ENCODE data around the gene UCK2. TPM values are rescaled to one million over a fixed set of nuclear protein-coding genes. Genes with fewer than 3 reads are reported as not detected.

Gene UCK2
- total RNA-seq, 1 experiment from 2014 or later = 84.2 TPM

GRCh38 chr1:165960136-165960535, 132.7 kb downstream of the UCK2 start:
- Histone ChIP-seq H3K4me3 (no peak overlapping the region), H3K27me3 (no peaks in the 10 kb centered on the region), H3K27ac (no peak overlapping the region), H3K9me3 (replicated peaks) (no peaks in the 10 kb centered on the region), H3K36me3 (no peaks in the 10 kb centered on the region), H3K4me1 (peaks cover 19% of the 10 kb centered on the region)
- no peak for DNase-seq

GRCh38 chr1:165960881-165961280, 133.5 kb downstream of the UCK2 start:
- peaks cover 12% of the 10 kb centered on the region for H3K4me1 ChIP-seq
- no peak for DNase-seq
- H3K9me3 ChIP-seq (replicated peaks) = no peaks in the 10 kb centered on the region
- no peak overlapping the region for H3K4me3 ChIP-seq
- H3K27ac ChIP-seq = no peak overlapping the region
- no peaks in the 10 kb centered on the region for H3K27me3 ChIP-seq
- H3K36me3 ChIP-seq = no peaks in the 10 kb centered on the region

Other genes with a start within 250 kb of the UCK2 start
- gene MGST3, start 196.4 kb upstream of the UCK2 start, total RNA-seq (2014; rRNA removed; shearing (Covaris generic)) = 27.8 and 33.1 TPM in 2 replicates
- 34.7 and 37.4 TPM in 2 replicates for gene ALDH9A1, start 129.1 kb upstream of the UCK2 start, total RNA-seq (2014; rRNA removed; shearing (Covaris generic))
- gene TMCO1, start 58.7 kb upstream of the UCK2 start, total RNA-seq (2014; rRNA removed; shearing (Covaris generic)) = 77.4 and 82.8 TPM in 2 replicates

Measured in SJCRH30 (cell line).